ENCODE data around the gene PHF3. TPM values are rescaled to one million over a fixed set of nuclear protein-coding genes. Genes with fewer than 3 reads are reported as not detected.

PHF3 gene
- total RNA-seq, 1 donor from 2014 or later = 38.7 TPM

- no peak overlapping the region for H3K4me3 Mint-ChIP-seq (ENCODE audit: unreplicated experiment)
- no peaks in the 10 kb centered on the region for H3K36me3 Mint-ChIP-seq (ENCODE audit: unreplicated experiment)
- no peaks in the 10 kb centered on the region for H3K4me1 Mint-ChIP-seq (ENCODE audit: low read depth, unreplicated experiment)
- no peaks in the 10 kb centered on the region for H3K9me3 Mint-ChIP-seq (ENCODE audit: unreplicated experiment)
- H3K27ac Mint-ChIP-seq (ENCODE audit: unreplicated experiment) = no peak overlapping the region
- no peak for DNase-seq
- peaks cover 2% of the 10 kb centered on the region for H3K27me3 Mint-ChIP-seq (ENCODE audit: unreplicated experiment)
- no peak for TF ChIP-seq CTCF (IDR thresholded peaks at IDR 0.05; ENCODE audit: partially characterized antibody, unreplicated experiment)
Measured at GRCh38 chr6:63714091-63714490, 78.5 kb downstream of the PHF3 start.

- Mint-ChIP-seq H3K36me3 (ENCODE audit: unreplicated experiment) (no peaks in the 10 kb centered on the region), H3K4me1 (ENCODE audit: low read depth, unreplicated experiment) (no peaks in the 10 kb centered on the region), H3K4me3 (ENCODE audit: unreplicated experiment) (no peak overlapping the region), H3K9me3 (ENCODE audit: unreplicated experiment) (no peaks in the 10 kb centered on the region), H3K27me3 (ENCODE audit: unreplicated experiment) (peaks cover 2% of the 10 kb centered on the region), H3K27ac (ENCODE audit: unreplicated experiment) (no peak overlapping the region)
- TF ChIP-seq CTCF (IDR thresholded peaks at IDR 0.05; ENCODE audit: partially characterized antibody, unreplicated experiment) = no peak
- DNase-seq = no peak
Measured at GRCh38 chr6:63716169-63716568, 80.6 kb downstream of the PHF3 start.

GRCh38 chr6:63721181-63721580 lies 85.6 kb downstream of the PHF3 start:
- no peaks in the 10 kb centered on the region for H3K36me3 Mint-ChIP-seq (ENCODE audit: unreplicated experiment)

GRCh38 chr6:63724721-63725120 lies 89.1 kb downstream of the PHF3 start:
- no peak for DNase-seq
- Mint-ChIP-seq H3K27ac (ENCODE audit: unreplicated experiment) (no peak overlapping the region), H3K4me3 (ENCODE audit: unreplicated experiment) (no peak overlapping the region)

More at GRCh38 chr6:63721181-63721580, 85.6 kb downstream of the PHF3 start:
- Mint-ChIP-seq H3K4me1 (ENCODE audit: low read depth, unreplicated experiment) (no peaks in the 10 kb centered on the region), H3K27me3 (ENCODE audit: unreplicated experiment) (peaks cover 2% of the 10 kb centered on the region), H3K4me3 (ENCODE audit: unreplicated experiment) (no peak overlapping the region), H3K9me3 (ENCODE audit: unreplicated experiment) (no peaks in the 10 kb centered on the region), H3K27ac (ENCODE audit: unreplicated experiment) (no peak overlapping the region)
- TF ChIP-seq CTCF (IDR thresholded peaks at IDR 0.05; ENCODE audit: partially characterized antibody, unreplicated experiment) = no peak
- no peak for DNase-seq

GRCh38 chr6:63730311-63730710 lies 94.7 kb downstream of the PHF3 start:
- H3K4me1 Mint-ChIP-seq (ENCODE audit: low read depth, unreplicated experiment) = peaks cover 3% of the 10 kb centered on the region
- no peak overlapping the region for H3K4me3 Mint-ChIP-seq (ENCODE audit: unreplicated experiment)

More at GRCh38 chr6:63724721-63725120, 89.1 kb downstream of the PHF3 start:
- no peaks in the 10 kb centered on the region for H3K36me3 Mint-ChIP-seq (ENCODE audit: unreplicated experiment)
- no peaks in the 10 kb centered on the region for H3K27me3 Mint-ChIP-seq (ENCODE audit: unreplicated experiment)
- H3K4me1 Mint-ChIP-seq (ENCODE audit: low read depth, unreplicated experiment) = no peaks in the 10 kb centered on the region
- no peaks in the 10 kb centered on the region for H3K9me3 Mint-ChIP-seq (ENCODE audit: unreplicated experiment)
- TF ChIP-seq CTCF (IDR thresholded peaks at IDR 0.05; ENCODE audit: partially characterized antibody, unreplicated experiment) = no peak

More at GRCh38 chr6:63730311-63730710, 94.7 kb downstream of the PHF3 start:
- TF ChIP-seq CTCF (IDR thresholded peaks at IDR 0.05; ENCODE audit: partially characterized antibody, unreplicated experiment) = no peak
- DNase-seq = no peak
- Mint-ChIP-seq H3K27me3 (ENCODE audit: unreplicated experiment) (no peaks in the 10 kb centered on the region), H3K36me3 (ENCODE audit: unreplicated experiment) (no peaks in the 10 kb centered on the region), H3K27ac (ENCODE audit: unreplicated experiment) (no peak overlapping the region), H3K9me3 (ENCODE audit: unreplicated experiment) (no peaks in the 10 kb centered on the region)
